Right hindlimb (tissue), 1 donor: ENCODE data around the gene MUC5B.
"Not testable (repeated sequence)": the region's sequence is repeated elsewhere in the genome, so short reads cannot be mapped to it uniquely, and the experiment has no call there.

ENCODE experiments used
- DNase-seq: peaks from one replicate; pipeline ENCODE4 v3.0.0-alpha.2; 2018

The MUC5B gene

GRCh38 chr11:1204381-1205101, 18.3 kb upstream of the MUC5B start:
- no peak for DNase-seq

GRCh38 chr11:1205121-1205986, 17.5 kb upstream of the MUC5B start:
- no peak for DNase-seq

- DNase-seq, result no peak
Observed at GRCh38 chr11:1205987-1206331, 16.9 kb upstream of the MUC5B start.

GRCh38 chr11:1206391-1207271, 16.2 kb upstream of the MUC5B start:
- no peak for DNase-seq

- DNase-seq, result no peak
Observed at GRCh38 chr11:1207401-1208143, 15.3 kb upstream of the MUC5B start.

GRCh38 chr11:1208144-1208393, 14.8 kb upstream of the MUC5B start:
- no peak for DNase-seq

- DNase-seq, result no peak
Observed at GRCh38 chr11:1208394-1209261, 14.2 kb upstream of the MUC5B start.

- no peak for DNase-seq
Observed at GRCh38 chr11:1209371-1210057, 13.4 kb upstream of the MUC5B start.

GRCh38 chr11:1211838-1212237, 11.0 kb upstream of the MUC5B start:
- DNase-seq, result no peak

- not testable (repeated sequence) for DNase-seq
Observed at GRCh38 chr11:1215826-1216225, 7.0 kb upstream of the MUC5B start.

- peak; percentile 3 for DNase-seq
Observed at GRCh38 chr11:1217151-1217550, 5.7 kb upstream of the MUC5B start.

GRCh38 chr11:1218256-1218787, 4.5 kb upstream of the MUC5B start:
- DNase-seq, result no peak

GRCh38 chr11:1218788-1219445, 3.9 kb upstream of the MUC5B start:
- peak; percentile 5 for DNase-seq

GRCh38 chr11:1219446-1219833, 3.4 kb upstream of the MUC5B start:
- DNase-seq, result peak; percentile 10

- peak; percentile 12 for DNase-seq
Observed at GRCh38 chr11:1219834-1220815, 2.7 kb upstream of the MUC5B start.

GRCh38 chr11:1220941-1221721, 1.7 kb upstream of the MUC5B start:
- peak; percentile 15 for DNase-seq

GRCh38 chr11:1221848-1222311, 986 bp upstream of the MUC5B start:
- DNase-seq, result peak; percentile 11
